Measurements from ENCODE around the gene HMG20B. TPM values are rescaled to one million over a fixed set of nuclear protein-coding genes. Genes with fewer than 3 reads are reported as not detected.

The HMG20B gene
- total RNA-seq, result 83.5 and 111 TPM in 2 replicates

GRCh38 chr19:3572855-3573161 lies at the start of gene HMG20B:
Gene HMG20B, plus strand, starts transcription at chr19:3572944. Its CDS starts 366 bp downstream, at chr19:3573310.

GRCh38 chr19:3538965-3539755 lies 33.6 kb upstream of the HMG20B start, which contains the start of gene TEKTIP1:
Gene TEKTIP1, plus strand, starts transcription at chr19:3539174. Its CDS starts 4 bp downstream, at chr19:3539178.

GRCh38 chr19:3557461-3558248 lies 15.1 kb upstream of the HMG20B start, which contains the start of gene MFSD12:
Gene MFSD12, minus strand, starts transcription at chr19:3557586. Its CDS starts 183 bp downstream, at chr19:3557403.

GRCh38 chr19:3585301-3586126 lies 12.8 kb downstream of the HMG20B start, which contains the start of gene GIPC3:
Gene GIPC3, plus strand, starts transcription at chr19:3585478. Its CDS starts 120 bp downstream, at chr19:3585598.

GRCh38 chr19:3606690-3607289 lies 34.0 kb downstream of the HMG20B start, which contains the start of gene TBXA2R:
Gene TBXA2R, minus strand, starts transcription at chr19:3606875. Its CDS starts 6,241 bp downstream, at chr19:3600634.

GRCh38 chr19:3626473-3627350 lies 54.0 kb downstream of the HMG20B start, which contains the start of gene CACTIN:
Gene CACTIN, minus strand, starts transcription at chr19:3626790. Its CDS starts 28 bp downstream, at chr19:3626762.

Small RNAs within 50 kb of the gene (small RNA-seq; reads per million reads assigned to genes)
- gene AC005786.1, result not detected

Other genes with a start within 250 kb of the HMG20B start
- gene NFIC, start 206.4 kb upstream of the HMG20B start, total RNA-seq, result 61.7 and 63.0 TPM in 2 replicates
- gene SMIM24, start 92.4 kb upstream of the HMG20B start, total RNA-seq, result 0.33 TPM in 1 of 2 replicates, not detected in the other
- gene SMIM44, start 89.5 kb upstream of the HMG20B start, total RNA-seq, result not detected in 2 replicates
- gene DOHH, start 72.3 kb upstream of the HMG20B start, total RNA-seq, result 11.8 TPM in 2 replicates
- 44.6 and 55.2 TPM in 2 replicates for gene FZR1, start 66.6 kb upstream of the HMG20B start, total RNA-seq
- not detected in 2 replicates for gene TEKTIP1, start 33.8 kb upstream of the HMG20B start, total RNA-seq
- gene MFSD12, start 15.4 kb upstream of the HMG20B start, total RNA-seq, result 78.8 and 124 TPM in 2 replicates
- 1.1 and 1.3 TPM in 2 replicates for gene GIPC3, start 12.5 kb downstream of the HMG20B start, total RNA-seq
- 1.7 and 2.0 TPM in 2 replicates for gene TBXA2R, start 33.9 kb downstream of the HMG20B start, total RNA-seq
- 27.0 and 33.6 TPM in 2 replicates for gene CACTIN, start 53.8 kb downstream of the HMG20B start, total RNA-seq
- 43.6 and 54.5 TPM in 2 replicates for gene PIP5K1C, start 127.5 kb downstream of the HMG20B start, total RNA-seq
- gene TJP3, start 135.4 kb downstream of the HMG20B start, total RNA-seq, result not detected in 2 replicates
- 26.6 and 29.4 TPM in 2 replicates for gene APBA3, start 188.7 kb downstream of the HMG20B start, total RNA-seq
- 50.1 and 51.0 TPM in 2 replicates for gene MRPL54, start 189.7 kb downstream of the HMG20B start, total RNA-seq
- gene RAX2, start 199.3 kb downstream of the HMG20B start, total RNA-seq, result not detected in 2 replicates
- 0.29 TPM in 1 of 2 replicates, not detected in the other for gene MATK, start 213.4 kb downstream of the HMG20B start, total RNA-seq